GM19099 (cell line): ENCODE measurements around the gene TCERG1L.

ENCODE experiments used
- POLR2A ChIP-seq: IDR thresholded peaks from 3 replicates; pipeline ENCODE4 v1.6.1; 2011; ENCODE audit warnings: low read depth; ENCODE audit not compliant: insufficient read length; ENCODE audit errors: extremely low read depth

Gene TCERG1L

GRCh38 chr10:131320860-131321604, 9.5 kb upstream of the TCERG1L start:
- no peak for TF ChIP-seq POLR2A

GRCh38 chr10:131318814-131319213, 7.3 kb upstream of the TCERG1L start:
- no peak for TF ChIP-seq POLR2A

GRCh38 chr10:131318291-131318690, 6.8 kb upstream of the TCERG1L start:
- no peak for TF ChIP-seq POLR2A

GRCh38 chr10:131316321-131317075, 5.0 kb upstream of the TCERG1L start:
- no peak for TF ChIP-seq POLR2A

- TF ChIP-seq POLR2A = no peak
Observed at GRCh38 chr10:131315344-131315743, 3.8 kb upstream of the TCERG1L start.

- TF ChIP-seq POLR2A = no peak
Observed at GRCh38 chr10:131314799-131315198, 3.3 kb upstream of the TCERG1L start.

- no peak for TF ChIP-seq POLR2A
Observed at GRCh38 chr10:131314148-131314547, 2.6 kb upstream of the TCERG1L start.

- TF ChIP-seq POLR2A = no peak
Observed at GRCh38 chr10:131313377-131313776, 1.9 kb upstream of the TCERG1L start.

GRCh38 chr10:131312478-131312836, 936 bp upstream of the TCERG1L start:
- TF ChIP-seq POLR2A = no peak

- TF ChIP-seq POLR2A = no peak
Observed at GRCh38 chr10:131311402-131311660, 190 bp downstream of the TCERG1L start.

GRCh38 chr10:131310551-131311401, 745 bp downstream of the TCERG1L start:
- TF ChIP-seq POLR2A = no peak

- no peak for TF ChIP-seq POLR2A
Observed at GRCh38 chr10:131310142-131310541, 1.4 kb downstream of the TCERG1L start.

- no peak for TF ChIP-seq POLR2A
Observed at GRCh38 chr10:131300508-131300907, 11.0 kb downstream of the TCERG1L start.

- TF ChIP-seq POLR2A = no peak
Observed at GRCh38 chr10:131290781-131291180, 20.7 kb downstream of the TCERG1L start.

GRCh38 chr10:131288648-131289047, 22.9 kb downstream of the TCERG1L start:
- TF ChIP-seq POLR2A = no peak

GRCh38 chr10:131282961-131283360, 28.6 kb downstream of the TCERG1L start:
- TF ChIP-seq POLR2A = no peak
